ENCODE data around the gene EDIL3.

DNA sequence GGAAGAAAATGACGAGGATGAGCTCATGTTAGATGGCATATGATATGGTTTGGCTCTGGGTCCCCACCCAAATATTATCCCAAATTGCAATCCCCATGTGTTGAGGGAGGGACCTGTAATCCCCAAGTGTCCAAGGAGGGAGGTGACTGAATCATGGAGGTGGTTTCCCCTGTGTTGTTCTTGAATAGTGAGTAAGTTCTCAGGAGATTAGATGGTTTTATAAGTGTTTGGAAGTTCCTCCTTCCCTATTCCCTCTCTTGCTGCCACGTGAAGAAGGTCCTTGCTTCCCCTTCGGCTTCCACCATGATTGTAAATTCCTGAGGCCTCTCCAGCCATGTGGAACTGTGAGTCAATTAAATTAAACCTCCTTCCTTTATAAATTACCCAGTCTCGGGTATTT, 10.1 kb downstream of the EDIL3 start:
- TF ChIP-seq CTCF (conservative IDR thresholded peaks at IDR 0.05) (no peak), EZH2 (IDR thresholded peaks at IDR 0.05; ENCODE audit: low read depth) (no peak)
